ENCODE results near the gene PNPO.

- TF ChIP-seq CTCF (conservative IDR thresholded peaks at IDR 0.05; ENCODE audit: low read length): no peak
- no peak for TF ChIP-seq EZH2phosphoT487 (IDR thresholded peaks at IDR 0.05; ENCODE audit: borderline replicate concordance)
Observed at GRCh38 chr17:47899643-47900042, 41.7 kb upstream of the PNPO start.

Measured in Loucy (cell line).